GM18517 (cell line): Measurements from ENCODE around the gene MRPS16.

ENCODE experiments used
- ATAC-seq: cut with Tn5 transposase; IDR thresholded peaks from one replicate; pipeline ENCODE4 v1.9.1; 2021; ENCODE audit warnings: mild to moderate bottlenecking, moderate library complexity; ENCODE audit not compliant: unreplicated experiment

Gene MRPS16

DNA sequence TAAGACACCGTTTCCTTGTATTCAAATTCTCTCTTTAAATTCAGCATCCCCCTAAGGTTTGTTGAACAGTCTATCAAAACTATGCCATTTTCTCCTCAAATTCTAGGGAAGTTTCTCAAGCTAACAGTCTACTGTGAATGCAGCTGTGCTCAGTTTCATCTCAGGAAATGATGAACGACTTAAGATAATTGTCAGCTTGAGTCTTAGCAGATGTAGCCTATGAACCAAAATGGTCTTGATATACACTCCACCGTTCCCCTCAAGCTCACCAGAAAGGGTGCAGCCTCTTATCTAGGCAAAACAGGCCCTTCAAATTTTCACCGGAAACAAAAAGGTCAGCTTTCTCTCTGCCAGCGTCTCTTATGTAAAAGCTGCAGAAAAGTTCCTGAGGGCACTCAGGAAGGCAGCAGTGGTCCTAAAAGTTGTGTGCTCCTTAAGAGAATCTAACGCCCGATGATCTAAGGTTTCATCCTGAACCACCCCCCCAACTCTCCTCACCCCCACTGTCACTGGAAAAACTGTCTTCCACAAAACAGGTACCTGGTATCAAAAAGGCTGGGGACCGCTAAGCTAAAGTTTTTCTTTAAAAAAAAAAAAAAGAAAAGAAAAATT is 7.5 kb downstream of the MRPS16 start:
- no peak for ATAC-seq

DNA sequence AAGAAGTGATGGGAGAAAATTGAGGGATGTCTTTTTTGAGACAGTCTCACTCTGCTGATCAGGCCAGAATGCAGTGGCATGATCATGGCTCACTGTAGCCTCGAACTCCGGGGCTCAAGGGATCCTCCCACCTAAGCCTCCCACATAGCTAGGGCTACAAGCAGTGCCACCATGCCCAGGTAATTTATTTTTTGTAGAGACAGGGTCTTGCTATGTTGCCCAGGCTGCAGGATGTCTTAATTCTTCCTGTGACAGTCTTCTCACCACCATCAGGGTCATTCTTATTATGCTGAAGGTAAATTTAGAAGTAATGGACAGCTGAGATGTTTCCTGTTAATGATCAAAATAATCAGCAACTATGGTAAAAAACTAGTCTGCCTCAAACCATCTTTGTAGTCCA is 12.5 kb downstream of the MRPS16 start:
- ATAC-seq = no peak

DNA sequence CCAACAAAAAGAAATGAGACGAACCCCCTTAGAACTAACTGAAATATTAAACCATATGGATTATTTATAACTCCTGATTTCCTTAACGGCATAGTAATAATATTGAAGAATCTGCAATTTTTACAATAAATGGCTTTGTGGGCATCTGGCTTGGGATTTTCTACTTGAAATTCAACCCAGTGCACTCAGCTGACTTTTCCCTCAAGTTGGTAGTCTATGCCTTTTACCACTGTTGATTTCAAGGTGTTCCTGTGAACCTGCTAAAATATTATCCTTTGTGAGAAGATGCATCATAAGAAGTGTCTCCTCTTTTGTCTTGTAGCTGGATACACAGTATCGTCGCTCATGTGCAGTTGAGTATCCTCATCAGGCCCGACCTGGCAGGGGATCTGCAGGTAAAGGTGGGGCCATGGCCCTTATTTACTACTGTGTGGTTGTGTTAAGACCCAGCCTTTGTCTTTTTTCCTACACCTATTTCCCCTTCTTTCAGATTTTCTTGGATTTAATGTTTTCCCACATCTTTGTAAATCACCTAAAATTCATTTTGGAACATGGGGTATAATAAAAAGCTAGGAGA is 13.4 kb downstream of the MRPS16 start:
- no peak for ATAC-seq

DNA sequence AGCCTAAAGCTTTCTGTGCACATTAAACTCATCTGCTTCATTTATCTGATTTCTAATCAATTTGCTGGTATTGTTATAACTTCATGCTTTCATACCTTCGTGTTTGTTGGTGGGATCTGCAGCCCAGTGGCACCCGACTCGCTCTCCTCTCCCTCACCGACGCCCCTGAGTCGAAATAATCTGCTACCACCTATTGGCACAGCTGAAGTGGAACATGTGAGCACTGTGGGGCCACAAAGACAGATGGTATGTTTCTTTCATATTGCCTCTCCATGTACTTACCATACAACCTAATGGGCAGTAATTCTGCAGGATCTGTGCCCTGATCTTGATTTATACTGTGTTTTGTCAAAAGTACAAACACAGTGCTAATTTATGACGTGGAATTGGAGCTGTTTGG is 17.7 kb downstream of the MRPS16 start:
- no peak for ATAC-seq

DNA sequence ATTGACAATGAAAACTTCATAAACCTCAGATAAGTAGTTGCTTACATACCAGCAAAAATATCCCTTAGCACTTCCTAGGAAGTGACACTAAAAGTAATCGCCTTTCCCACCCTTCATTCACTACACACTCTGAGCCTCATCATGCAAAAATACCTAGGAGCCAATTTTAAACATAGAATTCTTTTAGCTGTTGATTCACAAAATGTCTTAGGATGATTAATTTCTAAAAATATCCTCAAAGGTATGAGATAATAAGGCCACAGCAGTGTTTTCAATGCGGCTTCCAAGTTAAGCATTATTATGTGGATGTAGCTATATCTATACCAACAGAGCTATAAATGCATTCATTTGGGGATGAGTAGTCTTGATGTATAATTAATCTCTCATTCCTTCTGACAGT is 18.6 kb downstream of the MRPS16 start:
- ATAC-seq = no peak

DNA sequence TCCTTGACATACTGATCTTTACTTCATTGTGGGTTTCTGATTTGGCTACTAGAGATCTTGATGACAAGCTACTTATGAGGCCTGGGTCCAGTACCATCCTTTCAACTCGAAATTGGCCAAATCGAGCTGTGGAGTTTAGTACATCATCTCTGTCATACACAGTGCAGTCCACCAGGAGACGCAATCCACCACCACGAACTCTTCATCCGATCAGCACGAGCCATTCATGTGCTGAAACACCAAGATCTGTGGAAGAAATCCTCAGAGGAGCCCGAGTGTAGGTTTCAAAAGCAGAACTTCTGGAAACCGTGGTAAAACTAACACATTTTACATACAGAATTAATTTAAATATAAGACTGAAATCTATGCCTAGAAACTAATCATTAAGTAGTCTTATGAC is 19.6 kb downstream of the MRPS16 start:
- no peak for ATAC-seq

DNA sequence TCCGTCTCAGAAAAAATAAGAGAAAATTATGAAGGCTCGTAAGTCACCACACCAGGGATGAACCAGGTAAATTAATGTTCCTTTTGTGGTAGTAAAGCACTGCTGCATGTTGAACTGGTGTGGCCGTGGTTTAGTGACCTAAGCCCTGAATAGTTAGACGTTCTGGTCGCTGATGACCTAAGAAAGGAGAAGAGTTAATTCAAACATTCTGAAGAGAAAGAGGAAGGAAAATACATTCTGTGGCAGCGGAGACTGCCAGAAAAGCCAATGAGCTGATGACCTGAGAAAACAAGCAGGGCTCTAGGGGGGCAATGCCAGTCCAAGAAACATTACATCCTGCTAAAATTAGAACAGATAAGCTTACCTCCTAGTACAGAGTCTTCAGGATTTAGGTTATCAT is 22.9 kb downstream of the MRPS16 start:
- no peak for ATAC-seq

DNA sequence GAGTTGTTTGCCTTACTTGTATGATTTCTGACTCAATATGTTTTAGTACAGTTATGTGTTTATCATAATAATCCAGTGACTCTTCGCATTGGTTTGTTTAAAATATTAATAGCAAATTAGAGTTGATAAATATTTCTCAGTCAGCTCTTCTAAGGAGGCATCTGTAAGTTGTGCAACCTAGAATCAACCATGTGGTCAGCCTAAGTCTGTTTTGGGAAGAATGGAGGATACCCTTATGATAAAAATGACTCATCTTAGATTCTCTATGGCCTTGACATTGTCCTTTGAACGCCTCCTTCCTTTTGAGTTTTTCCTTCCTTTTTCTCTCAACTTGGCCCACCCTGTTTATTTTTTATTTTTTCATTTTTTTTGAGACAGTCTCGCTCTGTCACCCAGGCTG is 24.2 kb downstream of the MRPS16 start:
- no peak for ATAC-seq

DNA sequence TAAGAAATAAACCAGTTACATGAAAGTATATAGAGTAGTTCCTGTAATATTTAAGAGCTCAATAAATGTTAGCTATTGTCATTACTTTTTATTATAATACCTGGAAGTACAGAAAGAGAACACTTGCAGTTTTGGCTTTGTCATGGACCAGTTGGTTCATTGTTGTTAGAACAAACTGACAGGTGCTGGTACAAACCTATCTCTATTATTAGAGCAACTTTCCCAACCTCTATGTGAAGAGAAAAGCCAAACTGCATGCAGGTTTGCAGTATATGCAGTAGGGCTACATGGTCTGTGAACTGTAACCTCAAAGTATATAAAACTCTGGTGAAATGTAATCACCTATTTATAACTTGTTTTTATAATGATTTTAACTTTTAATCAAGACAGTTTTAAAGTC is 25.8 kb downstream of the MRPS16 start:
- no peak for ATAC-seq

DNA sequence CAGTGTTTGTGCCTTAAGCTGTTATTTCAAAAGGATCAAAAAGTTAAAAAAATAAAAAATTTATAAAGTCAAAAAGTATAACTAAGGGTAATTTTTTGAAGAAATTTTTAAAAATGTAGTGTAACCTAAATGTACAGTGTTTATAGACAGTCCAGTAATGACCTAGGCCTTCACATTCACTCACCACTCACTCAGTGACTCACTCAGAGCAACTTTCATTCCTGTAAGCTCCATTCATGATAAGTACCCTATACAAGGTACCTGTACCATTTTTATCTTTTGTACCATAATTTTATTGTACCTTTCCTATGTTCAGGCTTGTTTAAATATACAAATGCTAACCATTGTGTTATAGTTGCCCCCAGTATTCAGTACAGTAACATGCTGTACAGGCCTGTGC is 26.9 kb downstream of the MRPS16 start:
- ATAC-seq = no peak

DNA sequence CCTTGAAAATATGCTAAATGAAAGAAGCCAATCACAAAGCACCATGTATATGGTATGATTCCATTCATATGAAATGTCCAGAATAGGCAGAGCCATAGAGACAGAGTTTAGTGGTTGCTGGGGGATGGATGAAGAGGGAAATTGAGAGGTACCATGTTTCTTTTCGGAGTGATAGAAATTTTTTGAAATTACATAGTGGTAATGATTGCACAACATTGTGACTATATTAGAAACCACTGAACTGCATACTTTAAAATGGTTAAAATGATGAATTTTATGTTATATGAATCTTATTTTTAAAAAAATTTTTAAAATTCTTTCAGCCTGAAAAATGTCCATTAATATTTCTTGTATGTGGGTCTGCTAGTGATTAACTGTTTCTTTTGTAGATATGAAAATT is 31.5 kb downstream of the MRPS16 start:
- no peak for ATAC-seq

DNA sequence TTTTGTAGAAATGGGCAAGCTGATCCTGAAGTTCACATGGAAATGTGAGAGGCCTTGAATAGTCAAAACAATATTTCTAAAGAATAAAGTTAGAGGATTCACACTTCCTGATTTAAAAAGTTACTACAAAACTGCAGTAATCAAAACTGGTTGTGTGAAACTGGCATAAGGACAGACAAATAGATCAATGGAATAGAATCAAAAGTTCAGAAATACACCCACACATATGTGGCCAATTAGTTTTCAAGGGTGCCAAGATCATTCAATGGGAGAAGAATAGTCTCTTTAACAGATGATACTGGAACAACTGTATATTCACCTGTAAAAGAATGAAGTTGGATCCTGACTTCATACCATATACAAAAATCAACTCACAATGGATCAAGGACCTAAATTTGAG is 33.1 kb downstream of the MRPS16 start:
- no peak for ATAC-seq

DNA sequence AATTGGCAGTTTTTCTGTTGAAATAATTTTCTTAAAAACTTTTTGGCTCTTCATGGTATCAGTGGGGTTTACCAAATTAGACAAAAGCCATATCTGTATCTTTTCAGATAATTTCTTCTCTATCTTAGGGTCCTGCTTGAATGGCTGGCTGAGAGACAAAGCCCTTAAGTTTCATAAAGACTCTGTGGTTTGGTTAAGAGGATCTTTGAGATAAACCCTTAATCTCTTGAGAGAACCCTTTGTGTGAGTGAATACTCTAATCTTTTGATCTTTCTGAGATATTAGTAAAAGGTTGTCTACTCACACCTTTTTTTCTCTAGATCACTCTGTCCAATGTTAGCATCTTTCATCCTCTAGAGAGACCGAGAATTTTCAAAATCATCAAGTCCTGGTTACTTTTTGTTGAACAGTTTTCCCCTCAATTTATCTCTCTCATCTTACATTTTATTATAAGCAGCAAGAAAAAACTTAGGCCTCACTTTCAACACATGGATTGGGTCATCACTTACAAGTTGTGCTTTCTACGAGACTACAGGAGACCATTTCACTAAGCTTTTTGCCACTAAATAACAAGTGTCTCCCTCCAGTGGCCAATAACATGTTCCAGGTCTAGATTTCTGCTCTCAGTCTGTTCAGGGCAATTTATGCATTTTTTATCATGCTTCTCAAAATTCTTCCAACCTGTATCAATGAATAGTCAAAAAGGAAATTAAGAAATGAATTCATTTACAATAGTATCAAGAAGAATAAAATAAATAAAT is 33.8 kb downstream of the MRPS16 start:
- ATAC-seq = no peak

DNA sequence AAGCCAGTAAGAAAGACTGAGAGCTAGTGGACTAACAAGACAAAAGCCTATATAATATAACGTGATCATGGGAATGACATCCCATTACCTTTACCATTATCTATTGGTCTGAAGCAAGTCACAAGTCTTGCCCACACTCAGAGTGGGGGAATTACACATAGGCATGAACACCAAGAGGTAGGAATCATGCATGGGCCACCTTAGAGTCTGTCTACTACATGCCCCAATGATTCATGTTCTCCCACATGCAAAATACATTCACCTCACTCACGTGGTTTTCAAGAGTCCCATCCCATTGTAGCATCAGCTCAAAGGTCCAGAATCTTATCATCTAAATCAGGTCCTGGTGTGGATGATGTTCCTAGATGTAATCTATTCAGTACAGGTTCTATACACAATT is 34.8 kb downstream of the MRPS16 start:
- no peak for ATAC-seq

DNA sequence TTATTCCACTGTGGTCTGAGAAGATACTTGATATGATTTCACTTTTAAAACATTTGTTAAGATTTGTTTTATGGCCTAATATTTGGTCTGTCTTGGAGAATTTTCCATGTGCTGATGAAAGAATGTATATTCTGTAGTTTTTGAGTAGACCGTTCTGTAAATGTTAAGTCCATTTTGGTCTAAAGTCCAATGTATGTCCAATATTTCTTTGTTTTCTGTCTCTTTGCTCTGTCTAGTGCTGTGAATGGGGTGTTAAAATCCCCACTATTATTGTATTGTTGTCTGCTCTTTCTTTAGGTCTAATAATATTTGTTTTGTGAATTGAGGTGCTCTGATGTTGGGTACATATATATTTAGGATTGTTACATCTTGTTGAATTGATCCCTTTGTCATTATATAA is 36.7 kb downstream of the MRPS16 start:
- ATAC-seq = no peak

DNA sequence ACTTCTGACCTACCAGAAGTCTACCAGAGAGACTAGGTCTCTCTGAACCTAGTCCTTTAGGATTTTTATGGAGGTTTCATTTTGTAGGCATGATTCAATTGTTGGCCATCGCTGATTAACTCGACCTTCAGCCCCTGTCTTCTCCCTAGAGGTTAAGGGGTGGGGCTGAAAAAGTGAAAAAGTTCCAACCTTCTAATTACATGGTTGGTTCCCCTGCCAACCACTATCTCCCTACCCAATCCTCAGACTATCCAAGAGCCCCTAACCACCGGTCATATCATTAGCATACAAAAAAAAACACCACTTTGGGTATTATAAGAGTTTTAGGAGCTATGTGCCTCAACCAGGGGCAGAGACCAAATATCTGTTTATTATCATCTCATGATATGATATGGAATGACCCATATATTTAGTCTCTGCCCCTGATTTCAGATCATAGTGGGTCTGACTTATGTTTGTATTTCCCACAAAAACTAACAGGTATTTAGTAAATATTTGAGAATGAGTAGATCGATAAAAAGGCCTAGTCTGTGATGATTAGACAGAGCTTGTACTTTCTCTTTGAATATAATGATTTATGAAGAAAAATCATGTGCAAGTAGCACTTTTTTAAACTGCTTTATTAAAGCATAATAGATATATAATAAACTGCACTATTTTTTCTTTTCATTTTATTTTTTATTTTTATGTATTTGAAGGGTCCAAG is 41.2 kb downstream of the MRPS16 start:
- no peak for ATAC-seq

DNA sequence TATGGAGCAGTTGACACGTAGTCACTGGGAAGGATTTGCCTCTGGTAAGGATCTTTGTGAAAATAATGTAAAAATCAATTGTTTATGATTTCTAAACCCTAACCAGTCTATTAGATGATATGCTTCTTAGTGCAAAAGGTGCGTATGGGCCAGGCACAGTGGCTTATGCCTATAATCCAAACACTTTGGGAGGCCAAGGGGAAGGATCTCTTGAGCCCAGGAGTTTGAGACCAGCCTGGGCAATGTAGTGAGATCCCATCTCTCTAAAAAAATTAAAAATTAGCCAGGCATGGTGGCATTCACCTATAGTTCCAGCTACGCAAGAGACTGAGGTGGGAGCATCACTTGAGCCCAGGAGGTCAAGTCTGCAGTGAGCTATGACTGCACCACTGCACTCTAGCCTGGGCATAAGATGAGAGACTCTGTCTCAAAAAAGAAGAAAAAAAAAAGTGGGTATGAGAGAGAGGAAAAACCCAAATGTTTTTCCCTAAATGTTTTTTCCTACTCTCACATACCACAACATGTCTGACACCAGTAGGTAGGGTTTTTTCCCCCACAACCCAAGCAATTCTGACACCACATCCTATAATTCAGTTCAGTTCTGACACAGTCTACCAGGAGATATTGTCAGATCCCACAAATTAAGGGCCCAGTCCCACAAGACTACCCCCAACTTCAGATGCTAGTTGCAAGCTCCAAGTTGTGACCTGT is 41.9 kb downstream of the MRPS16 start:
- ATAC-seq = no peak

DNA sequence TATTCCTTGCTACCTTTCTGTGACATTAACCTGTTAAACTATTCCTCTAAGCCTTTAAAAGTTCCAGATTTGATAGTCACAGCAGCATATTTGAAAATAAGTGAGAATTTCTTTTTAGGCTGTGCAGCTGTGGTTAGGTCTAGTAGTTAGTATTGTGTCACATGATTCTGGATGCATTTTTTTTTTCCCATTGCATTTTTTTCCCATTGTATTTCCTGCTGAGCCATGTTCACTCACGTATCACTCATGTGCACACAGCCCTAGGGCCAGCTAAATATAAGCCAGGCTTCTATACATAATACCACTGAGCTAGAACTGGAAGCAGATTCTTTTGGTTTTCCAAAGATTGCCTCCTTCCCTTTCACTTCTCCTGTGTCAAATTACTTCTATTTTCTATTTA is 42.7 kb downstream of the MRPS16 start:
- ATAC-seq = no peak

DNA sequence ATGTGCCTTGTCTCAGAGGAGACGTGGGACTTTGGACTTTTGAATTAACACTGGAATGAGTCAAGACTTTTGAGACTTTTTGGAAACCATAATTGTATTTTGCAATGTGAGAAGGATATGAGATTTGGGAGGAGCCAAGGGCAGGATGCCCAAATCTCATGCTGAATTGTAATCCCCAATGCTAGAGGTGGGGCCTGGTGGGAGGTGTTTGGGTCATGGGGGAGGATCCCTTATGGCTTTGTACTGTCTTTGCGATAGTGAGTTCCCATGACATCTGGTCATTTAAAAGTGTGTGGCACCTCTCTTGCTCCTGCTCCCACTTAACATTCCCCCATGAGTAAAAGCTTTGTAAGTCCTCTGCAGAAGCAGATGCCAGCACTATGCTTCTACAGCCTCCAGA is 44.6 kb downstream of the MRPS16 start:
- ATAC-seq = no peak

DNA sequence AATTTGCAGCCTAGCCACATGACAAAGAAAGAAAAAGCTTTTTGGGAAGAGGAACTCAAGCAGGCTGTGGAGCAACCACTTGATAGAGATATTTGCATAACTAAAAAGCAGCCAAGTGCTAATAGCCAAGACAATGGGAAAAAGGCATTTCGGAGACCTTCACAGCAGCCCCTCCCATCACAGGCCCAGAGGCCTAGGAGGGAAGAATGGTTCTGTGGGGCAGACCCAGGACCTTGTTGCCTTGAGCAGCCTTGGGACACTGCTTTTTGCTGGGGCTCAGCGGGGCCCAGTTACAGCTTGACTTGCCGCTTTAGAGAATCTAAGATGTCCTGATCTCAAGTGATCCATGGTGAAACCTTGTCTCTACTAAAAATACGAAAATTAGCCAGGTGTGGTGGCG is 46.1 kb downstream of the MRPS16 start:
- ATAC-seq = no peak

DNA sequence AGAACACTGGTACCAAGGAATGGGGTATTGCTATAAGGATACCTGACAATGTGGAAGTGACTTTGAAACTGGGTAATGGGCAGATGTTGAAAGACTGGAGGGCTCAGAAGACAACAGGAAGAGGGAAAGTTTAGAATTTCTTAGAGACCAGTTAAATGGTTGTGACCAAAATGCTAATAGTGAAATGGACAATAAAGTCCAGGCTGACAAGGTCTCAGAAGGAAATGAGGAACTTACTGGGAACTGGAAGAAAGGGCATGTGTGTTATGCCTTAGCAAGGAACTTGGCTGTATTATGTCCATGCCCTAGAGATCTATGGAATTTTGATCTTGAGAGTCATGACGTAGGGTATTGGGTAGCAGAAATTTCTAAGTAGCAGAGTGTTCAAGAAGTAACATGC is 46.6 kb downstream of the MRPS16 start:
- no peak for ATAC-seq
